Motor neuron (in vitro differentiated cells): ENCODE measurements around the gene SACS. TPM values are rescaled to one million over a fixed set of nuclear protein-coding genes. Genes with fewer than 3 reads are reported as not detected.
A peak's percentile ranks its signal among the peaks of the same experiment; 100 is the strongest.

ENCODE experiments used
- ATAC-seq, 8 experiments: fragments of 200-7000 bp; cut with Tn5 transposase; replicated peaks in 6 of 8; 2 replicates each; pipeline ENCODE4 v1.8.0; 2021; ENCODE audit warnings: mild to moderate bottlenecking in 8 of 8, moderate library complexity in 8 of 8
- H3K27ac ChIP-seq, 2 donors: fragments of 250-450 bp; sonication (Bioruptor Pico); 2 replicates each; pipeline ENCODE4 v1.9.0; 2021; ENCODE audit warnings: antibody characterized with exemption in 2 of 2, mild to moderate bottlenecking in 2 of 2, moderate library complexity in 1 of 2
- H3K4me1 ChIP-seq, 2 donors: fragments of 250-450 bp; sonication (Bioruptor Pico); replicated peaks in 1 of 2; 2 replicates each; pipeline ENCODE4 v1.6.1; 2021; ENCODE audit warnings: antibody characterized with exemption in 2 of 2, mild to moderate bottlenecking in 2 of 2, moderate library complexity in 1 of 2
- H3K4me3 ChIP-seq, 5 donors: fragments of 250-450 bp; sonication (Bioruptor Pico); 2 replicates each; pipeline ENCODE4 v1.9.0; 2021; ENCODE audit warnings: antibody characterized with exemption in 5 of 5, mild to moderate bottlenecking in 5 of 5, moderate library complexity in 4 of 5
- WGBS, 10 experiments: fragments of 450-650 bp; shearing (Covaris generic); methylation state at CpG; one replicate each; pipeline ENCODE4 v1.0.0; 2022; 5-methylcytosine and 5-hydroxymethylcytosine counted together
- in situ Hi-C, 9 experiments: fragments of 400-800 bp; cut with MboI; loops; one replicate each; pipeline ENCODE4 v1.15.0; 2021; ENCODE audit warnings: low sequenced_read_pairs in 9 of 9, low pct_unique_long_range_greater_than_20kb in 2 of 9; ENCODE audit not compliant: unreplicated experiment in 9 of 9
- total RNA-seq, 8 experiments: library from RNA; unstranded; fragments of 300-600 nt; gene quantifications; 2 replicates each; pipeline versions ENCODE4 v1.2.3 to v1.2.4, GENCODE V29; 2022

SACS gene
- total RNA-seq, result 10 to 100 TPM; 21.3 to 73.2 (median 36.2) TPM

GRCh38 chr13:23433171-23434153 lies at the start of gene SACS:
TSS of gene SACS (minus strand) at chr13:23433702. CDS start at chr13:23411239, 22,463 bp downstream.
- peak; percentile 70 to 91 (median 88) for ATAC-seq
- peak within 1 kb of the TSS; percentile 53 to 93 (median 73) for H3K4me3 ChIP-seq
- H3K27ac ChIP-seq, result peak within 1 kb of the TSS; percentile 95 to 97
- WGBS, 10 experiments, result 0 to 100% (median 13%) methylated on average over 1 to 12 of the region's 26 CpGs; no CpG with 5 or more reads in 2 of the 10 experiments
- H3K4me1 ChIP-seq, result peaks cover 23 to 30% of the 10 kb centered on the region in 2 donors
- in situ Hi-C loops, result loop anchor here in 1 of 9 experiments (25.0 kb wide), 1 partner anchor 96 kb away; no protein-coding TSS in a partner anchor

GRCh38 chr13:23480324-23480723 lies 46.8 kb upstream of the SACS start:
- 11 to 86% (median 71%) methylated on average over 1 of the region's 1 CpG; no CpG with 5 or more reads in 1 of the 10 experiments for WGBS, 10 experiments

GRCh38 chr13:23477101-23477500 lies 43.6 kb upstream of the SACS start:
- ATAC-seq, result no peak
- Histone ChIP-seq H3K27ac (no peak overlapping the region), H3K4me3 (no peak overlapping the region), H3K4me1 (no peaks in the 10 kb centered on the region)
- in situ Hi-C loops, result loop anchor here in 1 of 9 experiments (10.0 kb wide), 1 partner anchor 398 kb away; no protein-coding TSS in a partner anchor

More at GRCh38 chr13:23480324-23480723, 46.8 kb upstream of the SACS start:
- ATAC-seq, result no peak
- H3K4me3 ChIP-seq, result no peak overlapping the region
- in situ Hi-C loops, result no loop called here
- no peaks in the 10 kb centered on the region for H3K4me1 ChIP-seq
- H3K27ac ChIP-seq, result no peak overlapping the region

- no peak overlapping the region for H3K4me3 ChIP-seq
- peaks cover 11 to 18% of the 10 kb centered on the region in 2 donors for H3K4me1 ChIP-seq
- peak in 1 of 8 experiments; percentile 15 for ATAC-seq
- in situ Hi-C loops, result loop anchor here in 8 of 9 experiments (10.0 to 25.0 kb wide), 3 partner anchors 389 to 414 kb away; partner anchors contain the start of genes C1QTNF9B (in 3 of the 8) and MIPEP (in 3 of the 8)
- no peak overlapping the region for H3K27ac ChIP-seq
- 43 to 97% (median 82%) methylated on average over 1 to 5 of the region's 5 CpGs for WGBS, 10 experiments
Measured at GRCh38 chr13:23473221-23473620, 39.7 kb upstream of the SACS start.

GRCh38 chr13:23472189-23472588 lies 38.7 kb upstream of the SACS start:
- Histone ChIP-seq H3K4me1 (peaks cover 14 to 18% of the 10 kb centered on the region in 2 donors), H3K4me3 (no peak overlapping the region), H3K27ac (no peak overlapping the region)
- 62 to 100% (median 93%) methylated on average over 4 of the region's 4 CpGs for WGBS, 10 experiments
- in situ Hi-C loops, result loop anchor here in 8 of 9 experiments (10.0 to 25.0 kb wide), 3 partner anchors 390 to 415 kb away; partner anchors contain the start of genes C1QTNF9B (in 3 of the 8) and MIPEP (in 3 of the 8)
- ATAC-seq, result no peak

- no peak for ATAC-seq
- Histone ChIP-seq H3K4me1 (peaks cover 14 to 19% of the 10 kb centered on the region in 2 donors), H3K4me3 (no peak overlapping the region), H3K27ac (no peak overlapping the region)
- 19 to 91% (median 55%) methylated on average over 2 to 7 of the region's 7 CpGs for WGBS, 10 experiments
- in situ Hi-C loops, result loop anchor here in 8 of 9 experiments (10.0 to 25.0 kb wide), 3 partner anchors 391 to 416 kb away; partner anchors contain the start of genes C1QTNF9B (in 3 of the 8) and MIPEP (in 3 of the 8)
Measured at GRCh38 chr13:23470790-23471614, 37.5 kb upstream of the SACS start.

- Histone ChIP-seq H3K4me3 (no peak overlapping the region), H3K4me1 (peaks cover 17 to 21% of the 10 kb centered on the region in 2 donors), H3K27ac (no peak overlapping the region)
- in situ Hi-C loops, result loop anchor here in 8 of 9 experiments (10.0 to 25.0 kb wide), 3 partner anchors 392 to 417 kb away; partner anchors contain the start of genes C1QTNF9B (in 3 of the 8) and MIPEP (in 3 of the 8)
- 0 to 74% (median 35%) methylated on average over 1 to 9 of the region's 9 CpGs for WGBS, 10 experiments
- ATAC-seq, result peak in 5 of 8 experiments; percentile 10 to 50 (median 35)
Measured at GRCh38 chr13:23469951-23470421, 36.5 kb upstream of the SACS start.

GRCh38 chr13:23468811-23469210 lies 35.3 kb upstream of the SACS start:
- ATAC-seq, result no peak
- 61 to 100% (median 86%) methylated on average over 1 to 3 of the region's 3 CpGs; no CpG with 5 or more reads in 3 of the 10 experiments for WGBS, 10 experiments
- Histone ChIP-seq H3K4me1 (peaks cover 17 to 21% of the 10 kb centered on the region in 2 donors), H3K4me3 (no peak overlapping the region), H3K27ac (no peak overlapping the region)
- in situ Hi-C loops, result loop anchor here in 7 of 9 experiments (25.0 kb wide), 2 partner anchors 393 to 418 kb away; partner anchors contain the start of genes C1QTNF9B (in 3 of the 7) and MIPEP (in 3 of the 7)

GRCh38 chr13:23467932-23468278 lies 34.4 kb upstream of the SACS start:
- ATAC-seq, result no peak
- 62 to 100% (median 89%) methylated on average over 2 to 3 of the region's 3 CpGs; no CpG with 5 or more reads in 1 of the 10 experiments for WGBS, 10 experiments
- H3K27ac ChIP-seq, result no peak overlapping the region
- peaks cover 17 to 21% of the 10 kb centered on the region in 2 donors for H3K4me1 ChIP-seq
- H3K4me3 ChIP-seq, result no peak overlapping the region
- in situ Hi-C loops, result loop anchor here in 7 of 9 experiments (25.0 kb wide), 2 partner anchors 394 to 419 kb away; partner anchors contain the start of genes C1QTNF9B (in 3 of the 7) and MIPEP (in 3 of the 7)

- in situ Hi-C loops, result loop anchor here in 7 of 9 experiments (25.0 kb wide), 2 partner anchors 395 to 420 kb away; partner anchors contain the start of genes C1QTNF9B (in 3 of the 7) and MIPEP (in 3 of the 7)
- WGBS, 10 experiments, result 0 to 100% (median 73%) methylated on average over 2 to 9 of the region's 14 CpGs
- peak in 2 of 8 experiments; percentile 3 to 4 for ATAC-seq
- H3K4me1 ChIP-seq, result peaks cover 17 to 21% of the 10 kb centered on the region in 2 donors
- peak overlapping the region in 2 of 5 donors; percentile 39 to 41 for H3K4me3 ChIP-seq
- no peak overlapping the region for H3K27ac ChIP-seq
Measured at GRCh38 chr13:23467048-23467931, 33.8 kb upstream of the SACS start.
